GM12801 (cell line): ENCODE results near the gene CHRM4.

ENCODE experiments used
- CTCF ChIP-seq: IDR thresholded peaks from one replicate; pipeline ENCODE4 v1.5.1; 2011; ENCODE audit warnings: control low read depth; ENCODE audit not compliant: insufficient read length; ENCODE audit errors: extremely low read depth

CHRM4 gene

GRCh38 chr11:46347637-46348311, 43.8 kb downstream of the CHRM4 start:
- no peak for TF ChIP-seq CTCF

GRCh38 chr11:46346886-46347636, 44.5 kb downstream of the CHRM4 start, which contains the start of gene DGKZ:
Gene DGKZ, plus strand, starts transcription at chr11:46347463. Its CDS starts 197 bp downstream, at chr11:46347660.
- TF ChIP-seq CTCF: no peak

DNA sequence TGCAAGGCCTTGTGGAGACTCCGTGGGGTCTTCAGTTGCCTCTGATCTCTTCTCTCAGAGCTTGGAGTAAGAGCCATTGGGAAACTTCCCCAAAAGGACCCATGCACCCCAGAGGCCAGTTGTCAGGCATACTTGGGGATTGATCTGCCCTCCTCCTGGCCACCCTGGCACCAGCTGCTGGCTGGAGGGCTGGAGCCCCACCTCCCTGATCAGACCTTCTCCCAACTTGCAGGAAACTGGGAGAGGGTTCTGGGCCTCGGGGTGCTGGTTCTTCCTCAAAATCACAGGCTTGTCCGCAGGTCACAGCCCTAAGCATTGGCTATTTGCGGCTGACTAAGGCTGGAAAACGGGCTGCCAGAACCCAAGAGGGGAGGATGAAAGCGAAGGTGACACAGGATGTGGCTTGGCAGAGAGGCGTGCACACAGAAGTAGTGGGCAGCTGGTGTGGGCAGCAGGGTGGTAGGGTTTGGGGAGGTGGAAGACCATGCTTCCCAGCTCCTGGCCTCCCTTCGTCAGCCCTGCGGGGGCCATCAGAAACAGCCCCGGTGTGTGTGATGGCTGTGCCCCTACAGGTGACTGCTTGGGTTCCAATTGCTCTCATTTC, 45.6 kb downstream of the CHRM4 start:
- no peak for TF ChIP-seq CTCF

DNA sequence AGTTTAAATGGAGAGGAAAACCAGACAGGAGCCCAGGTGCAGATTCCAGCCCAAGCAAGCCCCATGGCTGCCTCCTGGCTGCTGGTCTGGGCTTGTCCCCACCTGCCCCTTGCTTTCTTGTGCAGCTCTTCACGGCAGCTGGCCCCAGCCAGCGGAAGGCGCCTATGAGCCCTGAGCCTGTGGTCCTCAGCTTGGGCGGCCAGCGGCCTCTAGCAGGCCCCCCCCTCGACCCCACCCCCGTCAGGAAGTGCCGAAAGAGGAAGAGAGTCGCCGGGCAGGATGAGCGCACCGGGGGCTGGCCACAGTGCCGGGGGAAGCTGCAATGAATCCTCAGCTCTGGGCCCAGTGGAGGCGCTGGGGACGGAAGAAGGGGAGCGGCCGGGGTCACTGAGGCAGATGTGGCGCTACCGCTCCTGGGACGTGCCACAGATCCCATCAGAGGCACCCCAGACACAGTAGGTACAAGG, 46.4 kb downstream of the CHRM4 start:
- no peak for TF ChIP-seq CTCF

- TF ChIP-seq CTCF: no peak
Observed at GRCh38 chr11:46343520-46343919, 48.1 kb downstream of the CHRM4 start.

DNA sequence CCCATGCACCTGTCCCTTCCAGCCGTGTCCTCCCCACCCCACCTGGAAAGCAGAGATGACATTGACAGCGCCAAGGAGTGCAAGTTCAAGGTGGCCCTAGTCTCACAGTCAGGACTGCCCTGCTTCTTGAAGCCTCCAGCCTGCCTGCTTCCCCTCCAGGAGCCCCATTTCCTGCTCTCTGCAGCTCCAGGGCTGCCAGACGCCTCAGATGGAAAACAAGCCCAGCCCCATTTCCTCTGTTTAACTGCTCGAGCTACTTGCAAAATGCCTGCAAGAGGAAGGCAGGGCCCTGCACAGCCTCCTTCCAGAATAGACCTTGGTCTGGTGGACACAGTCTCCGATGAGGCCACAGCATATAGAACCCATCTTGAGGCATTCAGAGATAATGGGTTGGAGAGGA, 49.3 kb downstream of the CHRM4 start:
- no peak for TF ChIP-seq CTCF

DNA sequence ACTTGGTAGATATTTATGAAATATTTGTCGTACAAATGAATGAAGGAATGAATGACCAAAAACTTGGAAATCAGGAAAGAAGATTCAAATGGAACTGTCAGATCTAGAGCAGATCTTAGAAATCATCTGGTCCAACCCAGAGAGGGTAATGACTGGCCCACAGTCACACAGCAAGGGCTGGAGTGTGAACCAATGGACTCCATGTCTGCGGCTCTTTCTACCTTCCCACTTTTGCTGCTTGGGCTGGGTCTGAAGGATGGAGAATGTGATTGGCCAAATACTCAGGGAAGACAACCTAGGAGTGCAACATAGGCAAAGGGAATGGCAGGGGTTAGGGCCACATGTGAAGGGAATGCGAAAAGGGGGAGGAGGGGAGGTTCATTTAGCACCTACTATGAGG, 50.1 kb downstream of the CHRM4 start:
- TF ChIP-seq CTCF: no peak
